ENCODE results near the gene ZBTB2. TPM values are rescaled to one million over a fixed set of nuclear protein-coding genes. Genes with fewer than 3 reads are reported as not detected.

The ZBTB2 gene
- total RNA-seq, 1 experiment from 2014 or later, result 31.4 TPM

DNA sequence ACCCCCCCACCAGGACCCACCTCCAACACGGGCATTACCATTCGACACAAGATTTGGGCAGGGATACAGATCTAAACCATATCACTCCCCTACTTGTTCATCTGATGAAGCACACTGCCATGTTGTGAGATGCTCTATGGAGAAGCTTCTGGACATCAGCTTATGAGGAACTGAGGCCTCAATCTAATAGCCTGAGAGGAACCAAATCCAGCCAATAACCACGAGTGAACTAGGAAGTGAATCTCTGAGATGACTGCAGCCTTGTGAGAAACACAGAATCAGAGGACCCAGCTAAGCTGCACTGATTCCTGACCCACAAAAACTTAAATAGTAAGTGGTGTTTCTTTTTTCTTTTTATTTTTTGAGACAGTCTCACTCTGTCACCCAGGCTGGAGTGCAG is 21.6 kb upstream of the ZBTB2 start:
- Histone ChIP-seq H2AK5ac (ENCODE audit: insufficient read length, low read length) (no peak overlapping the region), H2AFZ (ENCODE audit: low read length) (no peak overlapping the region), H3K18ac (ENCODE audit: insufficient read length, low read depth, low read length) (no peak overlapping the region), H3K79me2 (ENCODE audit: insufficient read depth, low read length) (no peaks in the 10 kb centered on the region), H3K4me1 (ENCODE audit: insufficient read depth, low read length) (no peaks in the 10 kb centered on the region), H3K4me2 (ENCODE audit: insufficient read depth, insufficient read length, low read length) (no peak overlapping the region), H3K27me3 (ENCODE audit: insufficient read depth, low read length) (no peaks in the 10 kb centered on the region), H3K23ac (ENCODE audit: insufficient read length, low read depth, low read length) (no peak overlapping the region), H3K23me2 (ENCODE audit: insufficient read length, low read depth, low read length, poor library complexity, severe bottlenecking) (no peaks in the 10 kb centered on the region), H3K56ac (ENCODE audit: insufficient read length, low read depth, low read length) (no peak overlapping the region), H2BK120ac (ENCODE audit: low read depth, low read length, poor library complexity, severe bottlenecking) (no peak overlapping the region), H2BK20ac (ENCODE audit: low read depth, low read length, poor library complexity, severe bottlenecking) (no peak overlapping the region), H4K91ac (ENCODE audit: insufficient read length, low read depth, low read length) (no peak overlapping the region), H3K9ac (ENCODE audit: extremely low read depth, insufficient read length, low read length) (no peak overlapping the region), H2BK15ac (ENCODE audit: low read depth, low read length) (no peak overlapping the region), H3K4ac (ENCODE audit: low read depth, low read length) (no peak overlapping the region), H4K8ac (replicated peaks; ENCODE audit: insufficient read length, low read depth, low read length) (no peak overlapping the region), H3K27ac (ENCODE audit: insufficient read length, low read depth, low read length) (no peak overlapping the region), H3K9me3 (ENCODE audit: control insufficient read depth, low read depth, low read length) (no peaks in the 10 kb centered on the region), H2BK12ac (ENCODE audit: insufficient read length, low read depth, low read length) (no peak overlapping the region), H3T11ph (ENCODE audit: low read length) (no peak overlapping the region), H4K20me1 (ENCODE audit: control insufficient read depth, insufficient read depth, insufficient read length) (no peaks in the 10 kb centered on the region), H4K5ac (ENCODE audit: insufficient read length, low read depth, low read length) (no peak overlapping the region), H3K14ac (ENCODE audit: insufficient read depth, low read length) (no peak overlapping the region), H2BK5ac (ENCODE audit: insufficient read length, low read length) (no peak overlapping the region), H3K79me1 (ENCODE audit: insufficient read depth, low read depth, low read length, poor library complexity, severe bottlenecking) (no peaks in the 10 kb centered on the region)
- DNase-seq, result no peak
- no CpG with 5 or more reads among the region's 3 CpGs for WGBS (ENCODE audit: extremely low coverage, insufficient read length, low lambda C conversion rate)
- Mint-ChIP-seq H3K4me3 (no peak overlapping the region), H3K27ac (no peak overlapping the region), H3K27me3 (ENCODE audit: low read depth) (no peaks in the 10 kb centered on the region), H3K4me1 (no peaks in the 10 kb centered on the region), H3K9me3 (no peaks in the 10 kb centered on the region), H3K36me3 (ENCODE audit: insufficient read depth in 1 of 3, low read depth in 3 of 3) (peaks cover 41 to 78% (median 57%) of the 10 kb centered on the region in 3 experiments)
- TF ChIP-seq, protein P1, sequence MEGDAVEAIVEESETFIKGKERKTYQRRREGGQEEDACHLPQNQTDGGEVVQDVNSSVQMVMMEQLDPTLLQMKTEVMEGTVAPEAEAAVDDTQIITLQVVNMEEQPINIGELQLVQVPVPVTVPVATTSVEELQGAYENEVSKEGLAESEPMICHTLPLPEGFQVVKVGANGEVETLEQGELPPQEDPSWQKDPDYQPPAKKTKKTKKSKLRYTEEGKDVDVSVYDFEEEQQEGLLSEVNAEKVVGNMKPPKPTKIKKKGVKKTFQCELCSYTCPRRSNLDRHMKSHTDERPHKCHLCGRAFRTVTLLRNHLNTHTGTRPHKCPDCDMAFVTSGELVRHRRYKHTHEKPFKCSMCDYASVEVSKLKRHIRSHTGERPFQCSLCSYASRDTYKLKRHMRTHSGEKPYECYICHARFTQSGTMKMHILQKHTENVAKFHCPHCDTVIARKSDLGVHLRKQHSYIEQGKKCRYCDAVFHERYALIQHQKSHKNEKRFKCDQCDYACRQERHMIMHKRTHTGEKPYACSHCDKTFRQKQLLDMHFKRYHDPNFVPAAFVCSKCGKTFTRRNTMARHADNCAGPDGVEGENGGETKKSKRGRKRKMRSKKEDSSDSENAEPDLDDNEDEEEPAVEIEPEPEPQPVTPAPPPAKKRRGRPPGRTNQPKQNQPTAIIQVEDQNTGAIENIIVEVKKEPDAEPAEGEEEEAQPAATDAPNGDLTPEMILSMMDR (conservative IDR thresholded peaks at IDR 0.05), result no peak
